T-cell (primary cell): ENCODE measurements around the gene SYNGAP1. TPM values are rescaled to one million over a fixed set of nuclear protein-coding genes. Genes with fewer than 3 reads are reported as not detected.

ENCODE experiments used
- ATAC-seq, 4 experiments: fragments of 200-7000 bp in 3 of 4; fragments of 150-1000 bp in 1 of 4; cut with Tn5 transposase; replicated peaks in 1 of 4; 1 replicate in 3 of 4; 2 replicates in 1 of 4; pipeline ENCODE4 v1.10.0; 2021; ENCODE audit warnings: moderate library complexity in 3 of 4, mild to moderate bottlenecking in 2 of 4, moderate number of reproducible peaks in 1 of 4
- CTCF ChIA-PET, 2 donors: fragments of 300-600 bp; sonication (Branson Sonifier 250); formaldehyde crosslinking; loops; one replicate each; lab custom pipeline; 2022; ENCODE audit warnings: antibody characterized with exemption in 2 of 2; lab: Charles Lee
- POLR2A ChIA-PET, 2 donors: fragments of 300-600 bp; sonication (Branson Sonifier 250); formaldehyde crosslinking; loops; one replicate each; lab custom pipeline; 2022; ENCODE audit warnings: antibody characterized with exemption in 2 of 2; lab: Charles Lee
- DNase-seq, 35 experiments: peaks; one replicate each; pipeline versions ENCODE4 v3.0.0 to v3.0.0-alpha.2; 2013 to 2023
- H3K27ac ChIP-seq: one replicate; pipeline ENCODE4 v1.5.1; 2013; ENCODE audit warnings: low read length
- H3K27me3 ChIP-seq, 2 experiments: replicated peaks in 1 of 2; 1 replicate in 1 of 2; 2 replicates in 1 of 2; pipeline versions ENCODE4 v1.6.1 to v1.7.0; 2013; ENCODE audit warnings: low read length in 1 of 2, mixed read lengths in 1 of 2; ENCODE audit not compliant: control insufficient read depth in 2 of 2, insufficient read depth in 2 of 2; ENCODE audit errors: extremely low read depth in 1 of 2
- H3K36me3 ChIP-seq, 2 donors: 1 replicate in 1 of 2; 2 replicates in 1 of 2; pipeline versions ENCODE4 v1.6.1 to v1.7.0; 2013; ENCODE audit warnings: low read length in 1 of 2; ENCODE audit not compliant: control insufficient read depth in 2 of 2, insufficient read depth in 1 of 2; ENCODE audit errors: extremely low read depth in 1 of 2
- H3K4me1 ChIP-seq, 2 experiments: 1 replicate in 1 of 2; 2 replicates in 1 of 2; pipeline versions ENCODE4 v1.6.1 to v1.7.0; 2013; ENCODE audit warnings: low read length in 2 of 2, mixed read lengths in 1 of 2; ENCODE audit not compliant: insufficient read depth in 2 of 2, control insufficient read depth in 1 of 2; ENCODE audit errors: extremely low read depth in 1 of 2
- H3K4me3 ChIP-seq, 2 donors: 1 replicate in 1 of 2; 2 replicates in 1 of 2; pipeline versions ENCODE4 v1.5.1 to v1.7.0; 2013; ENCODE audit warnings: mild to moderate bottlenecking in 2 of 2, low read length in 1 of 2, moderate library complexity in 1 of 2; ENCODE audit not compliant: control insufficient read depth in 1 of 2; ENCODE audit errors: extremely low read depth in 1 of 2
- H3K9me3 ChIP-seq: 2 replicates; pipeline ENCODE4 v1.7.0; 2013
- H3K27ac Mint-ChIP-seq, 2 donors: one replicate each; pipeline ENCODE4 v1.8.0; 2020 to 2021; ENCODE audit warnings: mild to moderate bottlenecking in 2 of 2, mixed read lengths in 2 of 2
- H3K27me3 Mint-ChIP-seq, 2 donors: one replicate each; pipeline ENCODE4 v1.8.0; 2021 to 2022; ENCODE audit warnings: mixed read lengths in 2 of 2
- H3K36me3 Mint-ChIP-seq: one replicate; pipeline ENCODE4 v1.8.0; 2021; ENCODE audit warnings: mixed read lengths
- H3K4me1 Mint-ChIP-seq, 3 donors: one replicate each; pipeline ENCODE4 v1.8.0; 2020 to 2022; ENCODE audit warnings: mixed read lengths in 3 of 3, mild to moderate bottlenecking in 1 of 3
- H3K4me3 Mint-ChIP-seq, 3 donors: one replicate each; pipeline ENCODE4 v1.8.0; 2020 to 2022; ENCODE audit warnings: mild to moderate bottlenecking in 3 of 3, mixed read lengths in 3 of 3, moderate library complexity in 3 of 3
- H3K9me3 Mint-ChIP-seq, 3 donors: one replicate each; pipeline ENCODE4 v1.8.0; 2020 to 2022; ENCODE audit warnings: mixed read lengths in 3 of 3
- WGBS: methylation state at CpG from one replicate; pipeline ENCODE4 v1.1.5; 2013; ENCODE audit warnings: missing lambda C conversion rate; ENCODE audit not compliant: insufficient coverage; 5-methylcytosine and 5-hydroxymethylcytosine counted together
- total RNA-seq, 35 experiments: library from RNA in 6 of 35; stranded (reverse) in 6 of 35; fragments of 120-200 nt in 1 of 35; gene quantifications; one replicate each; pipeline versions ENCODE4 v1.2.1 to v1.2.4 and lab custom pipeline; 2013 to 2026

The SYNGAP1 gene
- total RNA-seq, 5 donors from 2014 or later (not counting 1 experiment from before 2014, with no cell fraction given): 51.2 to 111 (median 64.5) TPM

DNA sequence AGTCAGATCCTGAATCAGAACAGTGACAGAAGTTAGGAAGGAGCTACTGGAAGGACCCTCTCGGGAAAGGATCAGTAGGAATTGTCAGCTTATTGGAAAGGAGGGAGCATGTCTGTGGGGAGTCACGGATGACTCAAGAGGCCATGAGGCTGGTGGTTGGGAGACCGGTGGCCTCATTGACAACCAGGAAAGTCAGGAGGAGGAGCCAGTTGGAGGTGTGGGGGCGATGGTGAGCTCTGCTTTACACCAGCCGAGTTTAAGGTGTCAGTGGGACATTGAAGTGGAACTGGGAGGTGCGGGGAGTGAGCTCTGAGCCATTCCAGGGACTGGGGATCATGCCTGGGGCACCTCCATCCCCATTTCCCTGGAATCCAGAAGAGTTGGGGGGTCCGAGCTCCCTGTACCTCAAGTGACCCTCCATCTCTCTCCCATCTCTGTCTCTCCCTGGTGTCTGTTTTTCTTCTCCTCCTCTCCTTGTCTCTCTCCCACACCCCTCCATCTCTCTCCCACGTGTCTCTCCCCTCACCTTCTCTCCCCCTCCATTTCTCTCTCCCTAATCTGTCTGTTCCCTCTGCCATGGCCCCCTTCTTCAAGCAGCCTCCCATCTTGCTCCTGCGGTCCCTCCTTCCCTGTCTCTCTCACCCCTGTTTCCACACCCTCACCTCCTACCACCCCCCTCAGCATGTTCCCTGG is 20.2 kb downstream of the SYNGAP1 start:
- Histone ChIP-seq H3K9me3 (no peaks in the 10 kb centered on the region), H3K4me3 (no peak overlapping the region), H3K27ac (no peak overlapping the region), H3K27me3 (no peaks in the 10 kb centered on the region), H3K36me3 (peaks cover 20 to 74% of the 10 kb centered on the region in 2 donors), H3K4me1 (peaks cover 0 to 2% of the 10 kb centered on the region in 2 experiments)
- ChIA-PET POLR2A (interaction anchor here in 1 of 2 donors (0.7 kb wide), 1 partner anchor 130 kb away, joined by 3 read pairs; no protein-coding TSS in a partner anchor), CTCF (no interaction called here)
- H3K27ac Mint-ChIP-seq: peak overlapping the region; percentile 32 to 64
- peaks cover 60% of the 10 kb centered on the region for H3K36me3 Mint-ChIP-seq
- DNase-seq: no peak
- H3K9me3 Mint-ChIP-seq: no peaks in the 10 kb centered on the region
- peaks cover 0 to 2% (median 0%) of the 10 kb centered on the region in 3 donors for H3K4me1 Mint-ChIP-seq
- ATAC-seq: no peak
- H3K27me3 Mint-ChIP-seq: no peaks in the 10 kb centered on the region
- no peak overlapping the region for H3K4me3 Mint-ChIP-seq
- 84% methylated on average over 6 of the region's 9 CpGs for WGBS

DNA sequence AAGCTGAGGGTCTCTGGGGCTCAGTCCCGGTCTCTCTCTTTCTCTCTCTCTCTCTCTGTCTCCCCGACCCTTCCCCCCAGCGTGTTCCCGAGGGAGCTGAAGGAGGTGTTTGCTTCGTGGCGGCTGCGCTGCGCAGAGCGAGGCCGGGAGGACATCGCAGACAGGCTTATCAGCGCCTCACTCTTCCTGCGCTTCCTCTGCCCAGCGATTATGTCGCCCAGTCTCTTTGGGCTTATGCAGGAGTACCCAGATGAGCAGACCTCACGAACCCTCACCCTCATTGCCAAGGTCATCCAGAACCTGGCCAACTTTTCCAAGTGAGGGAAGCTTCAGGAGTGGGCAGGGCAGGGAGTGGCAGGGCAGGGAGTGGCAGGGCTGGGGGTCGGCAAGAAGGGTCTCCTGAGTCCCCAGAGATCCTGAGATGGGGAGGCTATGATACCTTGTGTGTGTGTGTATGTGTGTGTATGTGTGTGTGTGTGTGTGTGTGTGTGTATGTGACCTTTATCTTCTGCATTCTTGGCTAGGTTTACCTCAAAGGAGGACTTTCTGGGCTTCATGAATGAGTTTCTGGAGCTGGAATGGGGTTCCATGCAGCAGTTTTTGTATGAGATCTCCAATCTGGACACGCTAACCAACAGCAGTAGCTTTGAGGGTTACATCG is 20.9 kb downstream of the SYNGAP1 start:
- DNase-seq (no peak), ATAC-seq (no peak)
- Mint-ChIP-seq H3K36me3 (peaks cover 53% of the 10 kb centered on the region), H3K9me3 (no peaks in the 10 kb centered on the region), H3K27me3 (no peaks in the 10 kb centered on the region), H3K4me3 (no peak overlapping the region), H3K27ac (peak overlapping the region in 1 of 2 donors; percentile 34), H3K4me1 (peaks cover 0 to 2% (median 0%) of the 10 kb centered on the region in 3 donors)
- CTCF ChIA-PET: interaction anchor here in 1 of 2 donors (1.0 kb wide), 1 partner anchor 9 kb away, joined by 3 read pairs; no protein-coding TSS in a partner anchor
- WGBS: 88% methylated on average over 7 of the region's 19 CpGs
- no peaks in the 10 kb centered on the region for H3K27me3 ChIP-seq
- peaks cover 0 to 2% of the 10 kb centered on the region in 2 experiments for H3K4me1 ChIP-seq
- H3K9me3 ChIP-seq: no peaks in the 10 kb centered on the region
- POLR2A ChIA-PET: no interaction called here
- H3K4me3 ChIP-seq: no peak overlapping the region
- no peak overlapping the region for H3K27ac ChIP-seq
- H3K36me3 ChIP-seq: peaks cover 17 to 68% of the 10 kb centered on the region in 2 donors

DNA sequence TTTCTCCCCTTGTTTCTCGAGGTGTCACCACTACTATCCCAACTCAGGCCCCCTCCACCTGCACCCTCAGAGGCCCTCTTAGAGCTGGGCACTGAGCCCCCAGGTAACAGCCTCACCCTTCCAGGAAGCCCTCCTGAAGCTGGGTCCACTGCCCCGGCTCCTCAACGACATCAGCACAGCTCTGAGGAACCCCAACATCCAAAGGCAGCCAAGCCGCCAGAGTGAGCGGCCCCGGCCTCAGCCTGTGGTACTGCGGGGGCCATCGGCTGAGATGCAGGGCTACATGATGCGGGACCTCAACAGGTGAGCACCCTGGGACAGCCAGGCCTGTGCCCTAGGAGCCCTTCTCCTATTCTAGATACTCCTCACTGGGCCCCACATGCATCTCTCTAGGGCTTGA is 21.6 kb downstream of the SYNGAP1 start:
- peaks cover 0 to 2% of the 10 kb centered on the region in 2 experiments for H3K4me1 ChIP-seq
- peaks cover 17 to 71% of the 10 kb centered on the region in 2 donors for H3K36me3 ChIP-seq
- Mint-ChIP-seq H3K4me1 (peaks cover 0 to 2% (median 0%) of the 10 kb centered on the region in 3 donors), H3K9me3 (no peaks in the 10 kb centered on the region), H3K36me3 (peaks cover 53% of the 10 kb centered on the region), H3K4me3 (no peak overlapping the region), H3K27ac (peak overlapping the region in 1 of 2 donors; percentile 6), H3K27me3 (no peaks in the 10 kb centered on the region)
- ATAC-seq (no peak), DNase-seq (no peak)
- H3K9me3 ChIP-seq: no peaks in the 10 kb centered on the region
- H3K27ac ChIP-seq: no peak overlapping the region
- no peak overlapping the region for H3K4me3 ChIP-seq
- ChIA-PET CTCF (interaction anchor here in 1 of 2 donors (1.0 kb wide), 1 partner anchor 9 kb away, joined by 3 read pairs; no protein-coding TSS in a partner anchor), POLR2A (no interaction called here)
- 93% methylated on average over 8 of the region's 9 CpGs for WGBS
- H3K27me3 ChIP-seq: no peaks in the 10 kb centered on the region

DNA sequence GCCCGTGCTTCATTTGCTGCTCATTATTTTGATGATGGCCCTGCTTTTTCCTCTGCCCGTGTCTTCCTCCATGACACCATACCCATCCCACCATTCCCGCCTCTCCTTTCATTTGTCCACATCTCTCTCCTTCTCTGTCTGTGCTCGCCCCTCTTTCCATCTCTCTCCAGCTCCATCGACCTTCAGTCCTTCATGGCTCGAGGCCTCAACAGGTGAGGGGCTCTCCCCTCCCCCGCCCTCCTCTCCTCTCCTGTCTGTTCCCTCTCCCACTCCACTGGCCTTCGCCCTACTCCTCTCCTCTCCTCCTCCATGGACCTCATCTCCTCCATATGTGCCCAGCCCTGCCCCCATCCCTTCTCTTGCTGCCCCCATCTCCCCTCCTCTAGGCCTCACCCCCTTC is 22.4 kb downstream of the SYNGAP1 start:
- Histone ChIP-seq H3K4me1 (peaks cover 0 to 2% of the 10 kb centered on the region in 2 experiments), H3K9me3 (no peaks in the 10 kb centered on the region), H3K4me3 (no peak overlapping the region), H3K27me3 (no peaks in the 10 kb centered on the region), H3K36me3 (peaks cover 17 to 68% of the 10 kb centered on the region in 2 donors), H3K27ac (no peak overlapping the region)
- Mint-ChIP-seq H3K36me3 (peaks cover 47% of the 10 kb centered on the region), H3K4me1 (peaks cover 0 to 2% (median 0%) of the 10 kb centered on the region in 3 donors), H3K4me3 (no peak overlapping the region), H3K27me3 (no peaks in the 10 kb centered on the region), H3K27ac (peak overlapping the region in 1 of 2 donors; percentile 44), H3K9me3 (no peaks in the 10 kb centered on the region)
- ATAC-seq (no peak), DNase-seq (no peak)
- 93% methylated on average over 7 of the region's 8 CpGs for WGBS
- ChIA-PET POLR2A (no interaction called here), CTCF (no interaction called here)

DNA sequence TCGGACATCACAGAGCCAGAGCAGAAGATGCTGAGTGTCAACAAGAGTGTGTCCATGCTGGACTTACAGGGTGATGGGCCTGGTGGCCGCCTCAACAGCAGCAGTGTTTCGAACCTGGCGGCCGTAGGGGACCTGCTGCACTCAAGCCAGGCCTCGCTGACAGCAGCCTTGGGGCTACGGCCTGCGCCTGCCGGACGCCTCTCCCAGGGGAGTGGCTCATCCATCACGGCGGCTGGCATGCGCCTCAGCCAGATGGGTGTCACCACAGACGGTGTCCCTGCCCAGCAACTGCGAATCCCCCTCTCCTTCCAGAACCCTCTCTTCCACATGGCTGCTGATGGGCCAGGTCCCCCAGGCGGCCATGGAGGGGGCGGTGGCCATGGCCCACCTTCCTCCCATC is 23.2 kb downstream of the SYNGAP1 start:
- Mint-ChIP-seq H3K9me3 (no peaks in the 10 kb centered on the region), H3K4me1 (peaks cover 2 to 5% (median 2%) of the 10 kb centered on the region in 3 donors), H3K4me3 (no peak overlapping the region), H3K27me3 (no peaks in the 10 kb centered on the region), H3K36me3 (peaks cover 51% of the 10 kb centered on the region), H3K27ac (no peak overlapping the region)
- H3K4me3 ChIP-seq: no peak overlapping the region
- CTCF ChIA-PET: no interaction called here
- no peak for DNase-seq
- no peaks in the 10 kb centered on the region for H3K27me3 ChIP-seq
- H3K36me3 ChIP-seq: peaks cover 19 to 65% of the 10 kb centered on the region in 2 donors
- WGBS: 95% methylated on average over 15 of the region's 17 CpGs
- no peaks in the 10 kb centered on the region for H3K9me3 ChIP-seq
- peaks cover 0 to 2% of the 10 kb centered on the region in 2 experiments for H3K4me1 ChIP-seq
- no peak for ATAC-seq
- H3K27ac ChIP-seq: no peak overlapping the region
- POLR2A ChIA-PET: no interaction called here

DNA sequence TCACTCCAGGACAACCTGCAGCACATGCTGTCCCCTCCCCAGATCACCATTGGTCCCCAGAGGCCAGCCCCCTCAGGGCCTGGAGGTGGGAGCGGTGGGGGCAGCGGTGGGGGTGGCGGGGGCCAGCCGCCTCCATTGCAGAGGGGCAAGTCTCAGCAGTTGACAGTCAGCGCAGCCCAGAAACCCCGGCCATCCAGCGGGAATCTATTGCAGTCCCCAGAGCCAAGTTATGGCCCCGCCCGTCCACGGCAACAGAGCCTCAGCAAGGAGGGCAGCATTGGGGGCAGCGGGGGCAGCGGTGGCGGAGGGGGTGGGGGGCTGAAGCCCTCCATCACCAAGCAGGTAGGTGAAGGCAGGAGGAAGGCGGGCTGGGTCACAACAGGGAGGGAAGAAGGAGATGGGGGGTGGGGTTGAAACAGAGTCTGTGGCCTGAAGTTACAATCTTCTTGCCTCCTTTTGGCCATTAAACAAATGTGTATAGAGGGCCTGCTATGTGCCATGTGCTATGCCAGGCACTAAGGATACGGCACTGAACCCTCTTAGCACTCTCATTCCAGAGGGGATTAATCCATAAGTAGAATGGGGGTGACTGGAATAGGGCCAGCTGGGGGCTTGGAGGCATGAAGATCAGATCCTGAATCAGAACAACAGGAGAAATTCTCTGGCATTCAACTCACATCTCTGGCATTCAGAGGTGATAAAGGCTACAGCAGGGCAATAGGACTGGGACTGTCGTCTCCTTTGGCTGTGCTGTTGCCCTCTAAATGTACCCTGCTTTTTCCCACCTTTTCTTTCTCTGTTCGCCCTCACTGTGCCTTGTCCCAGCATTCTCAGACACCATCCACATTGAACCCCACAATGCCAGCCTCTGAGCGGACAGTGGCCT is 24.0 kb downstream of the SYNGAP1 start:
- no peaks in the 10 kb centered on the region for H3K9me3 ChIP-seq
- H3K27me3 Mint-ChIP-seq: no peaks in the 10 kb centered on the region
- H3K36me3 Mint-ChIP-seq: peaks cover 53% of the 10 kb centered on the region
- H3K27me3 ChIP-seq: no peaks in the 10 kb centered on the region
- H3K27ac Mint-ChIP-seq: peak overlapping the region in 1 of 2 donors; percentile 5
- ATAC-seq: no peak
- WGBS: 97% methylated on average over 7 of the region's 18 CpGs
- H3K27ac ChIP-seq: no peak overlapping the region
- POLR2A ChIA-PET: no interaction called here
- no peak overlapping the region for H3K4me3 ChIP-seq
- H3K4me1 ChIP-seq: no peaks in the 10 kb centered on the region
- H3K36me3 ChIP-seq: peaks cover 24 to 65% of the 10 kb centered on the region in 2 donors
- H3K9me3 Mint-ChIP-seq: no peaks in the 10 kb centered on the region
- CTCF ChIA-PET: no interaction called here
- H3K4me1 Mint-ChIP-seq: peaks cover 2 to 13% (median 6%) of the 10 kb centered on the region in 3 donors
- H3K4me3 Mint-ChIP-seq: no peak overlapping the region
- no peak for DNase-seq
